D721Med (cell line): Measurements from ENCODE around the gene YPEL1.
"Not testable (repeated sequence)": the region's sequence is repeated elsewhere in the genome, so short reads cannot be mapped to it uniquely, and the experiment has no call there.

Experiments
- DNase-seq: peaks from one replicate; pipeline ENCODE4 v3.0.0; 2011; ENCODE audit warnings: low spot score; ENCODE audit not compliant: insufficient read length
- FAIRE-seq: peaks from 2 replicates; lab custom pipeline; 2011; peaks lifted over from hg19 to GRCh38; lab: Jason Lieb, UNC
- TF ChIP-seq, protein P1 (sequence below): IDR thresholded peaks from 2 replicates; pipeline ENCODE4 v1.5.1; 2012; ENCODE audit warnings: mild to moderate bottlenecking, control low read depth; ENCODE audit not compliant: insufficient read depth; ENCODE audit errors: missing control alignments

Gene YPEL1

GRCh38 chr22:21738081-21738480, 2.5 kb upstream of the YPEL1 start:
- TF ChIP-seq, protein P1, sequence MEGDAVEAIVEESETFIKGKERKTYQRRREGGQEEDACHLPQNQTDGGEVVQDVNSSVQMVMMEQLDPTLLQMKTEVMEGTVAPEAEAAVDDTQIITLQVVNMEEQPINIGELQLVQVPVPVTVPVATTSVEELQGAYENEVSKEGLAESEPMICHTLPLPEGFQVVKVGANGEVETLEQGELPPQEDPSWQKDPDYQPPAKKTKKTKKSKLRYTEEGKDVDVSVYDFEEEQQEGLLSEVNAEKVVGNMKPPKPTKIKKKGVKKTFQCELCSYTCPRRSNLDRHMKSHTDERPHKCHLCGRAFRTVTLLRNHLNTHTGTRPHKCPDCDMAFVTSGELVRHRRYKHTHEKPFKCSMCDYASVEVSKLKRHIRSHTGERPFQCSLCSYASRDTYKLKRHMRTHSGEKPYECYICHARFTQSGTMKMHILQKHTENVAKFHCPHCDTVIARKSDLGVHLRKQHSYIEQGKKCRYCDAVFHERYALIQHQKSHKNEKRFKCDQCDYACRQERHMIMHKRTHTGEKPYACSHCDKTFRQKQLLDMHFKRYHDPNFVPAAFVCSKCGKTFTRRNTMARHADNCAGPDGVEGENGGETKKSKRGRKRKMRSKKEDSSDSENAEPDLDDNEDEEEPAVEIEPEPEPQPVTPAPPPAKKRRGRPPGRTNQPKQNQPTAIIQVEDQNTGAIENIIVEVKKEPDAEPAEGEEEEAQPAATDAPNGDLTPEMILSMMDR = no peak
- DNase-seq = no peak
- no peak for FAIRE-seq

- FAIRE-seq (no peak), DNase-seq (no peak)
- TF ChIP-seq, protein P1 = no peak
These were observed 1.4 kb upstream of the YPEL1 start for GRCh38 chr22:21736948-21737347.

DNA sequence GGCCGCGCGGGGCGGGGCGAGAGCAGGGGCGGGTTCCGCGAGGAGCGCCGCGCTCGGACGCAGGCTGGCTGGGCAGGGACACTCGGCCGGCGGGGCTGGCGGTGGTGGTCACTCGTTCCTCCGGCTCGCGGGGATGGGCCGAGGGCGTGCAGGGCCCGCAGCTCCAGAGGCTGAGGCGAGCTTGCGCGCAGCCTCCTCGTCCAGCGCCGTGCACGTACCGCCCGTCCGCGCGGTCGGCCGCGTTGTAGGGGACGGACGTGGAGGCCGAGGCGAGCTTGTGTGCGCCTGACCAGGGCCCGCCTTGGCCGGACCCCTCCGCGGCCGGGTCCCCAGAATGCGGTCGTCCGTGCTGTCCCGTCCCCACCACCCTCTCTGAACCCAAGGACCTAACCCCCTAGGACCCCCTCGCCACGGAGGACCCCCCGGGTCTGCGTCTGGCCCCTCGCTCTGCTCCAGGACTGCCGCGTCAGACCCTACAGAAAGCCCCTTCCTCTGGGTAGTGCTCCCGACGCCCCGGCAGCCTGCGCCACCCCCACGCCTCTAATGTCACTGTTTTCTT, 569 bp upstream of the YPEL1 start:
- TF ChIP-seq, protein P1 = no peak
- FAIRE-seq = no peak
- no peak for DNase-seq

DNA sequence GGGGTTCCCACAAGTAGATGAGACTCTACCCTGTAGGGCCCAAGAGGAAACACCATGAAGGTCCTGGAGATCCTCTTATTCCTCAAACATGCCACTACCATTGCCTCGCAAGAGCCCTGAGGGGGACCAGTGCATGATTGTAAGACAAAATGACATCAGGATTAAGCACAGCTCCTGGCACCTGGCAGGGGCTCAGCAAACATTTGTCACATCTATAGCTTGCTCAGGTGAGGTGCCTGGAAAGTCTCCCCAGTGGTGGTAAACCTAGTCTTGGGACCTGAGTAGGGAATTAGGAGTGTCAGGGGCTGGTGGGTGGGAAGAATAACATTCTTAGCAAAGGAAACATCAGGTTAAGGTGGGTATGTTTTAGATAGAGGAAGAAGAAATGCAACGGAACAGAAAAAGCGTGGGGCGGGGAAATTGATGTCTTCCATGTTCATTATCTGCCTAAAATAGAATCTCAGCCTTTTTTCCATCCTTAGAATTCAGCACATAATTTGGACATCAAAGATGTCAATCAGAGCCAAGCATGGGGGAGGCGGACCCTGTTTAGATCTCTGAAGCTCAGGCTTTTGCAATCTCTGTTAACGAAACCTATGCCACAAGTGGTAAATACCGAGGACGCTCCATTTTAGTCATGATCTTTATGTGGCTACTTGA, 924 bp downstream of the YPEL1 start:
- DNase-seq = no peak
- TF ChIP-seq, protein P1 = no peak
- FAIRE-seq = no peak

- FAIRE-seq (no peak), DNase-seq (no peak)
- TF ChIP-seq, protein P1 = no peak
These were observed 4.1 kb downstream of the YPEL1 start for GRCh38 chr22:21731503-21731902.

GRCh38 chr22:21730535-21731308, 4.9 kb downstream of the YPEL1 start:
- TF ChIP-seq, protein P1 = no peak
- no peak for DNase-seq
- FAIRE-seq = no peak

DNA sequence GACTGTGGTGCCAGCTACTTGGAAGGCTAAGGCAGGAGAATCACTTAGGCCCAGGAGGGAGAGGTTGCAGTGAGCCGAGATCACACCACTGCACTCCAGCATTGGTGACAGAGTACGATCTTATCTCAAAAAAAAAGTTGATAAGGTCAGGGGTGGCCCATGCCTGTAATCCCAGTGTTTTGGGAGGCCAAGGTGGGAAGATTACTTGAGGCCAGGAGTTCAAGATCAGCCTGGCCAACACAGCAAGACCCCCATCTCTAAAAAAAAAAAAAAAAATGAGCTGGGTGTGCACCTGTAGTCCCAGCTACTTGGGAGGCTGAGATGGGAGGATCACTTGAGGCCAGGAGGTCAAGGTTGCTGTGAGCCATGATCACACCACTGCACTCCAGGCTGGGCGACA, 6.4 kb downstream of the YPEL1 start:
- DNase-seq, FAIRE-seq: not testable (repeated sequence)
